ENCODE data around the gene HECTD4.

- TF ChIP-seq CTCF (IDR thresholded peaks at IDR 0.05; ENCODE audit: poor library complexity, severe bottlenecking) (no peak), SMC3 (conservative IDR thresholded peaks at IDR 0.05; ENCODE audit: poor library complexity) (no peak), EZH2 (IDR thresholded peaks at IDR 0.05; ENCODE audit: borderline replicate concordance, insufficient read depth, low read length, poor library complexity, severe bottlenecking) (no peak), EP300 (conservative IDR thresholded peaks at IDR 0.05; ENCODE audit: poor library complexity, severe bottlenecking) (no peak), REST (IDR thresholded peaks at IDR 0.05; ENCODE audit: borderline replicate concordance) (no peak)
Measured at GRCh38 chr12:112126911-112127310, 255.3 kb downstream of the HECTD4 start.

Data from neural cell (in vitro differentiated cells).